ENCODE data around the gene COL15A1.

COL15A1 gene

GRCh38 chr9:99103901-99104458, 160.3 kb downstream of the COL15A1 start:
- Histone ChIP-seq H3K27ac (ENCODE audit: low read depth, low read length) (no peak overlapping the region), H3K4me1 (ENCODE audit: control insufficient read depth, low read length) (peaks cover 40% of the 10 kb centered on the region)

GRCh38 chr9:99104459-99105151, 160.9 kb downstream of the COL15A1 start, which contains the start of gene TGFBR1:
TGFBR1 (plus strand) TSS chr9:99105113; CDS start chr9:99105206, 93 bp downstream.
- Histone ChIP-seq H3K27ac (ENCODE audit: low read depth, low read length) (peak within 1 kb of the TSS; percentile 12; the same call in 1 of the 2 replicates), H3K9me2 (replicated peaks; ENCODE audit: control insufficient read depth, low read length) (no peaks in the 10 kb centered on the region), H3K9me3 (ENCODE audit: control insufficient read depth, insufficient read depth, low read length) (no peaks in the 10 kb centered on the region), H3K79me2 (ENCODE audit: control insufficient read depth, low read length) (peaks cover 43% of the 10 kb centered on the region), H3K4me1 (ENCODE audit: control insufficient read depth, low read length) (peaks cover 46% of the 10 kb centered on the region), H4K20me1 (ENCODE audit: control insufficient read depth, insufficient read depth, low read depth, low read length) (peaks cover 16% of the 10 kb centered on the region; the same call in 1 of the 2 replicates), H3F3A (ENCODE audit: control insufficient read depth, insufficient read depth) (peaks cover 8% of the 10 kb centered on the region), H3K36me3 (ENCODE audit: control insufficient read depth, low read length) (peaks cover 26% of the 10 kb centered on the region), H3K4me3 (ENCODE audit: low read length) (peak within 1 kb of the TSS; percentile 84), H3K27me3 (ENCODE audit: control insufficient read depth, low read length) (no peaks in the 10 kb centered on the region), H3K4me2 (ENCODE audit: low read length) (peak within 1 kb of the TSS; percentile 89)
- no peak for TF ChIP-seq EZH2phosphoT487 (IDR thresholded peaks at IDR 0.05; ENCODE audit: borderline replicate concordance, low read length)
- peak; percentile 17 for TF ChIP-seq CTCF (IDR thresholded peaks at IDR 0.05; ENCODE audit: low read depth, low read length, poor library complexity, severe bottlenecking)

More at GRCh38 chr9:99103901-99104458, 160.3 kb downstream of the COL15A1 start:
- Histone ChIP-seq H3K4me3 (ENCODE audit: low read length) (peak overlapping the region; percentile 83), H3K27me3 (ENCODE audit: control insufficient read depth, low read length) (no peaks in the 10 kb centered on the region), H3K9me3 (ENCODE audit: control insufficient read depth, insufficient read depth, low read length) (no peaks in the 10 kb centered on the region), H3K79me2 (ENCODE audit: control insufficient read depth, low read length) (peaks cover 37% of the 10 kb centered on the region), H4K20me1 (ENCODE audit: control insufficient read depth, insufficient read depth, low read depth, low read length) (peaks cover 16% of the 10 kb centered on the region; the same call in 1 of the 2 replicates), H3K4me2 (ENCODE audit: low read length) (peak overlapping the region; percentile 87), H3K9me2 (replicated peaks; ENCODE audit: control insufficient read depth, low read length) (no peaks in the 10 kb centered on the region), H3F3A (ENCODE audit: control insufficient read depth, insufficient read depth) (peaks cover 8% of the 10 kb centered on the region), H3K36me3 (ENCODE audit: control insufficient read depth, low read length) (peaks cover 20% of the 10 kb centered on the region)
- no peak for TF ChIP-seq CTCF (IDR thresholded peaks at IDR 0.05; ENCODE audit: low read depth, low read length, poor library complexity, severe bottlenecking)
- TF ChIP-seq EZH2phosphoT487 (IDR thresholded peaks at IDR 0.05; ENCODE audit: borderline replicate concordance, low read length) = no peak

- H3K4me2 ChIP-seq (ENCODE audit: low read length) = peak overlapping the region; percentile 89
These were observed 161.7 kb downstream of the COL15A1 start for GRCh38 chr9:99105152-99106043.

More at GRCh38 chr9:99105152-99106043, 161.7 kb downstream of the COL15A1 start:
- peaks cover 51% of the 10 kb centered on the region for H3K79me2 ChIP-seq (ENCODE audit: control insufficient read depth, low read length)
- no peaks in the 10 kb centered on the region for H3K9me3 ChIP-seq (ENCODE audit: control insufficient read depth, insufficient read depth, low read length)
- peaks cover 16% of the 10 kb centered on the region; the same call in 1 of the 2 replicates for H4K20me1 ChIP-seq (ENCODE audit: control insufficient read depth, insufficient read depth, low read depth, low read length)
- peak overlapping the region; percentile 84 for H3K4me3 ChIP-seq (ENCODE audit: low read length)
- H3K9me2 ChIP-seq (replicated peaks; ENCODE audit: control insufficient read depth, low read length) = no peaks in the 10 kb centered on the region
- no peaks in the 10 kb centered on the region for H3K27me3 ChIP-seq (ENCODE audit: control insufficient read depth, low read length)
- peaks cover 54% of the 10 kb centered on the region for H3K4me1 ChIP-seq (ENCODE audit: control insufficient read depth, low read length)
- peak overlapping the region; percentile 12; the same call in 1 of the 2 replicates for H3K27ac ChIP-seq (ENCODE audit: low read depth, low read length)
- TF ChIP-seq EZH2phosphoT487 (IDR thresholded peaks at IDR 0.05; ENCODE audit: borderline replicate concordance, low read length) = no peak
- no peak for TF ChIP-seq CTCF (IDR thresholded peaks at IDR 0.05; ENCODE audit: low read depth, low read length, poor library complexity, severe bottlenecking)
- H3F3A ChIP-seq (ENCODE audit: control insufficient read depth, insufficient read depth) = peaks cover 8% of the 10 kb centered on the region
- peaks cover 28% of the 10 kb centered on the region for H3K36me3 ChIP-seq (ENCODE audit: control insufficient read depth, low read length)
